Measurements from ENCODE around the gene TLR10. TPM values are rescaled to one million over a fixed set of nuclear protein-coding genes. Genes with fewer than 3 reads are reported as not detected.
A peak's percentile ranks its signal among the peaks of the same experiment; 100 is the strongest.

The TLR10 gene
- total RNA-seq, 1 donor from 2014 or later, result not detected

- intact Hi-C loops (cut with DNase I), result no loop called here
- DNase-seq, result no peak
- ATAC-seq (ENCODE audit: poor library complexity), result no peak
Measured at GRCh38 chr4:38745881-38746280, 36.9 kb downstream of the TLR10 start.

DNA sequence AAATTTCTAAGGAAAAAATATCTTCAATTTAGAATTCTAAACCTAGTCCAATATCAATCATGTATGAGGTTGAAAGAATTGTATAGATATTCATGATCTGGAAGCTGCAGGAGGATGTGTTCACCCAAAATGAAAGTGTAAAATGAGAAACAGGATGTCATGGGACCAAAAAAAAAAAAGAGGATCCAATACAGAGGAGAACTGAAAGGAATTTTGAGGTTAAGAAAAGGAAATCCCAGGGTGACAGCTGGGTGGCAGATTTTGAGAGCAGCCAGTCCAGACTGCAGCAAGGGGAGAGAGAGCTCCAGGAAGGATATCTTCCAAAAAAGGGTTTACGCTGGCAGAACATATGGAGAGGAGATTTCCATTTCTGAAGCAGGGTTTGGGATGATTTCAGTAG, 38.9 kb downstream of the TLR10 start:
- DNase-seq (no peak), ATAC-seq (ENCODE audit: poor library complexity) (peak; percentile 58)
- intact Hi-C loops (cut with DNase I), result no loop called here

DNA sequence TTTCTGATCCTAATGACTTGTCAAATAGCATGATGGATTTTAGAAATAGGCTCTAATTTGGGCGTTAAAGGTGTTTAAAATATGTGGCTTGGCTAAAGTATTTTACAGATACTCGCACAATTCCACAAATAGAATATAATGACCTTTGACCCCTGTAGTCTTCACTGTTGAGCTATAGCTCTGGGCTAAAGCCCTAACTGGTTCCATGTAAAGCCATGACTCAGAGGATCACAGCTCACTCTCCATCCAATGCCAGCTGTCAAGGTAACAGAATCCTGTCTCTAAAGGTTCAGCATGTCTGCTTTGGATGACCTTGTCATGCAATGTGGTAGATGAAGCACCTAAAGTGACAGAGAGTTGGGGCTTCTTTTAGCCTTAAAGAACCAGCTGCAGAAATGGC, 42.5 kb downstream of the TLR10 start:
- DNase-seq, result no peak
- ATAC-seq (ENCODE audit: poor library complexity), result no peak
- intact Hi-C loops (cut with DNase I), result no loop called here

GRCh38 chr4:38738940-38739803, 43.6 kb downstream of the TLR10 start:
- intact Hi-C loops (cut with DNase I), result no loop called here
- DNase-seq (no peak), ATAC-seq (ENCODE audit: poor library complexity) (no peak)

GRCh38 chr4:38735870-38736269, 46.9 kb downstream of the TLR10 start:
- ATAC-seq (ENCODE audit: poor library complexity) (no peak), DNase-seq (no peak)
- intact Hi-C loops (cut with DNase I), result no loop called here

DNA sequence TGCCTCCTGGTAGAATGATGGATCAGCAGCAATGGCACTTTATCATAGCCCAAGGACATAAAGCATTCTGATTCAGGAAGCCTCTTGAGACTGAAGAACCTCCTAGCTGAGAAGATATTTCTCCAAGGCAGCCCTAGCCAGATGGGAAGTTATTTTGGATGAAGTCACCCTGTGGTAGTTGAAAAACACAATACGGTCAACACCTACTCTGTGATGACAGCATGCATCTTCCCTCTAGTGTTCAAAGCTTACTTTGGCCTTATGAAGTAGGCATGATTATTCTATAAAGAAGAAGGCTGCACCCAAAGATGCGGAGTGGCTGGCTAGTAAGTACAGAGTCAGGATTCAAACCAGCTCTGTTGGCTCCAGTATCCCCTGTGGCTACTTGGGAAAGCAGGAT, 47.9 kb downstream of the TLR10 start:
- intact Hi-C loops (cut with DNase I), result loop anchor here (5.0 kb wide), 1 partner anchor 673 kb away; no protein-coding TSS in a partner anchor
- DNase-seq (no peak), ATAC-seq (ENCODE audit: poor library complexity) (no peak)

- intact Hi-C loops (cut with DNase I), result loop anchor here (5.0 kb wide), 1 partner anchor 672 kb away; no protein-coding TSS in a partner anchor
Measured at GRCh38 chr4:38734446-38734845, 48.3 kb downstream of the TLR10 start.

DNA sequence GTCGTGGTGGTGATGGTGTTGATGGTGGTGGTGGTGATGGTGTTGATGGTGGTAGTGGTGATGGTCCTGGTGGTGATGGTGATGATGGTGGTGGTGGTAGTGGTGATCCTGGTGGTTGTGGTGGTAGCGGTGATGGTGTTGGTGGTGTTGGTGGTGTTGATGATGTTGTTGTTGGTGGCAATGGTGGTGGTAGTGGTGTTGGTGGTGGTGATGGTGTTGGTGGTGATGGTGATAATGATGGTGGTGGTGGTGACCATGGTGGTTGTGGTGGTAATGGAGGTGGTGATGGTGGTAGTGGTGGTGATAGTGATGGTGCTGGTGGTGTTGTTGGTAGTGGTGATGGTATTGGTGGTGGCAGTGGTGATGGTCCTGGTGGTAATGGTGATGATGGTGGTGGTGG, 49.1 kb downstream of the TLR10 start:
- intact Hi-C loops (cut with DNase I), result loop anchor here (5.0 kb wide), 1 partner anchor 671 kb away; no protein-coding TSS in a partner anchor
- ATAC-seq (ENCODE audit: poor library complexity), result no peak
- no peak for DNase-seq

More at GRCh38 chr4:38734446-38734845, 48.3 kb downstream of the TLR10 start:
- DNase-seq (no peak), ATAC-seq (ENCODE audit: poor library complexity) (no peak)

DNA sequence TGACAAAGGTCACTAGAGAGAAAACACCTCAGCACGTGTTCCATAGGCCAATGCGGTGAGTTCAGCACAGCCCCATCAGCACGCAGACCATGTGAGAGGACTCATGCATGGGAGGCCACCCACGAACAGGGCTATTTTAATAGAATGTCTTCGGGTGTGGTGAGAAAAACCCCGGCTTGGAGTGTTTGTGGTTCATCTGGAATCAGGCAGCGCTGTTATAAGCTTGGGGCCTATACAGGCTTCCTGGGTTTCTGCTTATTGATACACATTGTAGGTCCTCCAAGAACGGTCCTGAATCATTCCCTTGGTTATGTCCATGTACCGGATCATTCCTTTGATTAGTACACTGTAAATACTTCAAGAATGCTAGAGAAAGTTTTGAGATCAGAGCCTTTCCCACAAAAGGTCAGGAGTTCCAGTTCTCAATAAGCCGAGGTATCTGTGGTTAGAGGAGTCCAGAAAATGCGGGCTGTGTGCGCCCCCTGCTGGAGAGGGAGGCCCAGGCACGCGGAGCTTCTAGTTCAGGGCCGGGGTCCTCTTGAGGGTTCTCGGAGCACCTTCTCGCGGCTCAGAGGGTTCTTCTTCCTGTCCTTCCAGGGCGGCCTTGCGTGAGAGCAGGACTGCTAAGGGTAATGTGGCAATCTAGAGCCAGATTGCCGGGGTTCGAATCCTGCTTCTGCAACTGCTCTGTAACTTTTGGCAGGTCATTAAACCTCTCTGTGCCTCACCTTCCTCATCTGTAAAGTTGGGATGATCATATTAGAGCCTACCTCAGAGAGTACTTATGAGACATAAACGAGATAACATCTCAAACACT, 51.8 kb downstream of the TLR10 start:
- intact Hi-C loops (cut with DNase I), result loop anchor here (2.0 to 5.0 kb wide), 2 partner anchors 552 to 669 kb away; no protein-coding TSS in a partner anchor
- ATAC-seq (ENCODE audit: poor library complexity) (peak; percentile 93), DNase-seq (peak; percentile 91)

DNA sequence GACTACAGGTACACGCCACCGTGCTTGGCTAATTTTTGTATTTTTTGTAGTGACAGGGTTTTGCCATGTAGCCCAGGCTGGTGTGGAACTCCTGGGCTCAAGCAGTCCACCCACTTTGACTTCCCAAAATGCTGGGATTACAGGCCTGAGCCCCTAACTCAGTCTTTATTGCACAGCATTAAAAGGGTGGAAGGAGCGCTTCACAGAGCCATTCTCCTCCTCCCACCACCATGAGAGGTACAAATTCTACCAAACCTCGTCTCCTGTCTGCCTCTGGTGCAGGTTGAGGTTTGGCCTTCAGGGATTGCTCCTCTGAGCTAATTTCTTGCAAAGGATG, 52.3 kb downstream of the TLR10 start:
- DNase-seq, result no peak
- ATAC-seq (ENCODE audit: poor library complexity), result no peak
- intact Hi-C loops (cut with DNase I), result loop anchor here (2.0 to 5.0 kb wide), 2 partner anchors 552 to 668 kb away; no protein-coding TSS in a partner anchor

DNA sequence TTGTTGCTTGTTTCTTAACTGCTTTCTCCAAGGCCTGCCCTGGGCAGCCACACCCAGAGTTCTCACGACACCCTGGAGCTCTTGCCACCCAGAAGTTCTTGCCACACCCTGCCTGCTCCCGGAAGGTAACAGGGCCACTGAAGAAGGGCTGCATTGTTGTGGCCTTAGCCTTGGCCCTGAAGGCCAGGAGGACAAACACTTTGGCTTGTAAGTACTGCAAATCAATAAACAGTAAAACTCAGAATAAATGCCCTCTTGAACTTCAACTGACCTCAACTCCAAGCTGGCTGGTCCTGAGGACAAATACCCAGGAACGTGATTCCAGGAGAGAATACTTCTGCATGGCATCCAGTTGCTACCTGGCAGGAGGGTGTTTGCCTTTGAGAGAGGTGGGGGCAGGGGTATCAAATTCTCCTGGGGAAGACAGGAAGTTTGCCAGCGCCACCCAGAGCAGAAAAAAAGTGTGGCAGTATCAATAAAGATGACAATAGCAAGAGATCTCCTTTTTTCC, 54.1 kb downstream of the TLR10 start:
- no peak for DNase-seq
- intact Hi-C loops (cut with DNase I), result no loop called here
- ATAC-seq (ENCODE audit: poor library complexity), result no peak

DNA sequence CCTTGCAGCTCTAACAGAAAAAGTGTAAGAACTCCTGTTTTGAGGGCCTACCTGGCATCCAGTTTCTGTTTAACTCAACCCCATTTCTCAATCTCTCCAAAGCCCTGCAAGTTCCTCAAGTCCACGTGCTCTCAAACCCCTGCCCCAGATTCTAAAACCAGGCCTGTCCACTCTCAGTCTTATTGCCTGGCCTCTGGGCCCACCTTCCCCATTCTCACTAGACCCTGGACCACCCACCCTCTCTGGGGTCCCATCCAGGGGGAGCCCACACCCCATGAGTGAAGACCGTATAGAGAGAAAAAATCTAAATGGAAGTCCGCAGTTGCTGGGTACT, 58.3 kb downstream of the TLR10 start:
- no peak for DNase-seq
- no peak for ATAC-seq (ENCODE audit: poor library complexity)
- intact Hi-C loops (cut with DNase I), result no loop called here

DNA sequence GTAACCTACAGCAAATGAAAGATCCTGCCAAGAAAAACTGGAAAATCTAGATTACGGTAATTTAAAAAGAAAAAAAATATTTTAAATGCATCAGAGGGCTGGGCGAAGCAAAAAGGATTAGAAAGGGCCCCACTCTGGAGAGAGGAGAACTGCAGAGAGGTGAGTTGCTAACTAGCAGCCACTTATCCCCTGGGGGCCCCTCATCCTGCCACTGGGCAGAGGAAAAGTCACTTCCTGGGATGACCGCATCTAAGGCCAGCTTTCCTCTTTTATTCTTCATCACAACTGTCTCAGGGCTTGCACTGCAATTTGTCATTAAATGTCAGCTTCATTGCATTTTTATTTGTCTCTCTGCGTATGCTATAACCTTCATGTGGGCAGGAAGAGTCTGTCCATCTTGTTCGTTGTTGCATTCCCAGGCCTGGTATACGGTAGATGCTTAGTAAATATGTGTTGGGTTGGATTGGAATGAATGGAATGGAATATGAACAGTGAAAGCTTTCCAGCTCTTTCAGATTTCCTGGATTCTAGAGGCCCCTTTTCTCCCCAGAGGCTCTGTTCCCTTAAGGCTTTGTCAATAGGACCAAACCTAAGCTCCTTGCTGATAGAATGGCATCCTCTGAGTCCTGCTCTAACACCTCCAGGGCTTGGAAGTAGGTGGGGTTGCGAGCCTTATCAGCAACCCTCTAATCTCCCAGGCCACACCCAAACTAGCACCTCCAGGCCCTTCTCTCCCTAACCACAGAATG, 58.9 kb downstream of the TLR10 start:
- DNase-seq, result no peak
- intact Hi-C loops (cut with DNase I), result no loop called here
- no peak for ATAC-seq (ENCODE audit: poor library complexity)

DNA sequence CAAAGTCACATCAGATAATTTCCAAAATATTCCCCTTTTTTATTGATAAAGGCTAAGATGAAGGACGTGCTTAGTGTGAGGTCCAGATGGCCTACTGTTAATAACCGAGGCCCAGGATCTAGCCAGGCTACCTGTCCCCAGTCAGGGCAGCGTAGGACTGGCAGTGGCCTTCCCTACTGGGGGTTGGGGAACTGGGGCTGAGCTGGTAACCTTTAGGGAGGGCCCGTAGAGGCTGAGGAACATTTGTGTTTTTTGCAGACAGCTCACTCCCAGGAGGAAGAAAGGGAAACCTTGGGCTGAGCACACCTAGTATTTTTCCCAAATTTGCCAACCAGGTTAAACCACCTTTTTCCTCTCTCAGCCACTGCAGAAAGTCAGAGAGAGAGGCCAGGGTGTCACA, 59.7 kb downstream of the TLR10 start:
- DNase-seq (no peak), ATAC-seq (ENCODE audit: poor library complexity) (no peak)
- intact Hi-C loops (cut with DNase I), result no loop called here

Other genes starting within 250 kb of the TLR10 start
- 16.5 TPM for gene KLF3, start 118.8 kb downstream of the TLR10 start, total RNA-seq
- gene TLR1, start 21.8 kb upstream of the TLR10 start, total RNA-seq, result 3.4 TPM
- 2.3 TPM for gene TLR6, start 73.8 kb upstream of the TLR10 start, total RNA-seq
- gene FAM114A1, start 84.8 kb upstream of the TLR10 start, total RNA-seq, result 20.3 TPM
- gene TMEM156, start 249.4 kb upstream of the TLR10 start, total RNA-seq, result not detected

All from Right ventricle myocardium superior (tissue), 1 donor.